NCI-H2107 (cell line): Measurements from ENCODE around the gene EXOC3L2.

Experiments
- DNase-seq: peaks from one replicate; lab custom pipeline; 2025; lab: John Stamatoyannopoulos, UW

EXOC3L2 gene

DNA sequence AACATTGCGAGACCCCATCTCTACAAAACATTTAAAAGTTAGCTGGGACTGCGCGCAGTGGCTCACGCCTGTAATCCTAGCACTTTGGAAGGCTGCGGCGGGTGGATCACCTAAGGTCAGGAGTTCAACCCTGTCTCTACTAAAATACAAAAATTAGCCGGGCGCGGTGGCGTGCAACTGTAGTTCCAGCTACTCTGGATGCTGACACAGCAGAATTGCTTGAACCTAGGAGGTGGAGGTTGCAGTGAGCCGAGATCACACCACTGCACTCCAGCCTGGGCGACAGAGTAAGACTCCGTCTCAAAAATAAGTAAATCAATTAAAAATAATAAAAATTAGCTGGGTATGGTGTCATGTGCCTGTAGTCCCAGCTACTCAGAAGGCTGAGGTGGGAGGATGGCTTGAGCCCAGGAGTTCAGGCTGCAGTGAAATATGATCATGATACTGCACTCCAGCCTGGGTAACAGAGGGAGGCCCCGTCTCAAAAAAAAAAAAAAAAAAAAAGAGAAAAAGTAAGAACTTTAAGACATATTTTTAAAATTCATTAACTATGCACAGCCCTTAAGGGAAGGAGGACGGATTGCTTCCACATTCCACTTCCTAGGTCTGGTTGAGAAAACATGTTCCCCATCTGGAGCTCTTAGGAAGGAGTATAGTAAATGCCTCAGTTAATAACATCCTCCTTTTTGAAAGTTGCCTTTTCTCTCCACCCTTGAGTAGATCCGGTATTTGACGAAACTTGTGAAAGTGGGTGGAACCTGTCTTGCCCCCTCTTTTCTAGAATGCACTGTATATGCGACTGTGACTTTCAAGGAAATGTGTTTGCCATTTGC is 26.1 kb downstream of the EXOC3L2 start:
- DNase-seq, result no peak

DNA sequence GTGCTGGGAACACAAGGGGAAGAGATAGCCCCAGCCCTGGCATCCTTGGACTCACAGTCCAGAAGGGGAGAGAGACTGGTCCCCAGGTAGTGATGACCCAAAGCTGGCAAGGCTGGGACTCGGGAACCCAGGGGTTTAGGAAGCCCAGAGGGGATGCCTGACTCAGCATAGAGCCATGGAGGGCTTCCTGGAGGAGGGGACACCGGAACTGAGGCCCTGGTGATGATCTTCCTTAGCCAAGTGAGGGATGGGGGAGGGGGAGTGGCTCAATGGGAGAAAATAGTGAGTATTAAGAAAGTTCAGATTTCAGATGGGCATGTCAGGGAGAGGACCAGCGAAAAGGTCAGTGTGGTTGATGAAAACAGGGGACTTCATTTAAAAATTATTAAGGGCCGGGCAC is 26.8 kb downstream of the EXOC3L2 start:
- DNase-seq, result no peak

DNA sequence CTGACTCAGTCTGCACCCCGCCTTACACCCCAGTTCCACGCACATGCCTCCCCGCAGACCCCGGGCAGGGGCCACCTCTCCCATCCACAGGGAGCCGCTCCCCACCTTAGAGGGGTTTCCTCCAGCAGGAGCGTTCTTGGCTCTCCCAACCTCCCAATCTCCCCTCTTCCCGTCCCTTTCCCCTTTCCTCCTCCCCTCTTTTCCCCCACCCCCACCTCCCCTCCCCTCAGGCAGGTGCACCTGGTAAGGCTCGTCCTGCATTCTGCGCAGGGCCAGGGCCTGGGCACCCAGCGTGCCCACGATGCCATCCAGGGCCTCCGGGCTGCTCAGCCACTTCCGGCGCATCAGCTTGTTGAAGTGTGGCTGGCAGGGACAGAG is 27.3 kb downstream of the EXOC3L2 start:
- DNase-seq, result no peak

DNA sequence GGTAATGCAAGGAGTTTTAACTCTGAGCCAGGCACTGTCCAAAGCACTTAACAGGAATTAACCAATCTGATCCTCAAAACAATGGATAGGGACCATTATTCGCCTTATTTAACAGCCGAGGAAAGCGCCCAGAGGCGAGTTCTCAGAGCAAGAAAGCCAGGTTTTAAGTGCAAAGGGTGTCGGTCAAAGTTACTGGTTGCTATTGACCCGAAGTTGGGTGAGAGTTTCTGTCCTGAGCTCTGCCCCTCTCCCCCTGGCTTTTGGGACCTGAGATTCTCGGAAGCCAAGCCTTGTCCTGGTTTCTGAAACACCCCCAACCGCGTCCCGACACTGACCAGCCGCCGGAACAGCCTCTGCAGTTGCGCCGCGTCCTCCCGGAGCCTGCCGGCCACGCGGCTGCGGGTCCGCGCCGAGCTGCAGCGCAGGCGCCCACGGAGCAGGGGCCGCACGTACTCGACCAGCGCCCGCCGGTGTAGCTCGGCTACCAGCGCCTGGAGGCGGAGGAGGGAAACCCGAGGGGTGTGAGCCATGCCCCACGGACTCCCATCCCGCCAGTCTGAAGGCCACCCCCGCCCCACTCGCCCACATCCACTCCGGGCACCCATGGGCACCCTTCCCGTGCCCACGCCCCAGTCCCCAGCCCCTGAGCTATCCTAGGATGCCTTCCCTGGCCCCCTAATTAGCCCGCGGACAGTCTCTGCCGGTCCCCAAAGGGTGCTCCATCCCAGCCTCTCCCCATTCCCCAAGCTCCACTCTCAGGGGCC is 27.8 kb downstream of the EXOC3L2 start:
- no peak for DNase-seq

DNA sequence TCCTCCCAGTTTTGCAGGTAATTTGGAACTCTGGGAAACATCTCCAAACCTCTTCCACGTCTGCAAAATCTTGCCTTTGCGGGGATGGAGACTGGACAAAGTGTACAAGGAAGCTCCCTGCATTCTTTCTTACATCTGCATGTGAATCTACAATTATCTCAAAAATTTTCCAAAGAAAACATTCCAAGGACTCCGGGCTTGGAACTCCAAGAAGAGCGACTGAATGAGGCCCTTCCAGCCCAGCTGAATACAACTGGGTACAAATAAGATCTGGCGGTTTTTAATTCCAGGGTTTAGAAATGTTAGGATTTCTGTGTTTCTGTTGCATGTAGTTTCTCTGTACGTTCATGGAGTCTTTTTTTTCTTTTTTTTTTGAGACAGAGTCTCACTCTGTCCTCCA is 28.5 kb downstream of the EXOC3L2 start:
- no peak for DNase-seq

DNA sequence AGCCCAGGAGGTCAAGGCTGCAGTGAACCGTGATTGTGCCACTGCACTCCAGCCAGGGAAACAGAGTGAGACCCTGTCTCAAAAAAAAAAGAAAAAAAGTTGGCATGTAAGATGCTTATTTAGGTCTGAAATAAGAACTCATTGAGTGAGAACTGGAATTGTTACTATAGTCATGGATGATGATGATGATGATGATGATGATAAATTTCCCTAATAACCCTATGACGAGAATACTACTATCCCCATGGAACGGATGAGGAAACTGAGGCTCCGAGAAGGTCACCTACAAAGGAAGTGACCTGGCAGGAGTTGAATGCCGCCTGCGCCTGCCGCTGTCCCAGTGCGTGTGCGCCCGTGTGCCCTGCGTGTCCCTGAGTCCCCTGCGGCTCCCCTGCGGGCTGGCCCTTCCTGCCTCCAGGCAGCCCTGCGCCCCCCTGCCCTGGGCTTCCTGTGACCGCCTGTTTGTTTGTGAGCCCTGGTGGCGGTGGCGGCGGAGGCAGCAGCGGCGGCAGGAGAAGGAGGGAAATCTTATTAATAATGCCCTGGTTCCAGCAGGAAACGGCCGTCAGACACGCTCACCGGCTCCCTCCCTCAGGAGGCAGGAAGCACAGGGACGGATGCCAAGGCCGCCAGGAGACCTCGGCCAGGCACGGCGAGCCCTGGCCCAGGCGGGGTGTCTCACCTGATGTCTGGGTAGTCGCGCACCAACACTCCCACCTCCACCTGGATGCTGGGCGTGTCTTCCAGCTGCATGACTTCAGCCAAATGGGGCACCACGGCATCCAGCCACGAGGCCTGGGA is 29.6 kb downstream of the EXOC3L2 start:
- DNase-seq, result no peak

DNA sequence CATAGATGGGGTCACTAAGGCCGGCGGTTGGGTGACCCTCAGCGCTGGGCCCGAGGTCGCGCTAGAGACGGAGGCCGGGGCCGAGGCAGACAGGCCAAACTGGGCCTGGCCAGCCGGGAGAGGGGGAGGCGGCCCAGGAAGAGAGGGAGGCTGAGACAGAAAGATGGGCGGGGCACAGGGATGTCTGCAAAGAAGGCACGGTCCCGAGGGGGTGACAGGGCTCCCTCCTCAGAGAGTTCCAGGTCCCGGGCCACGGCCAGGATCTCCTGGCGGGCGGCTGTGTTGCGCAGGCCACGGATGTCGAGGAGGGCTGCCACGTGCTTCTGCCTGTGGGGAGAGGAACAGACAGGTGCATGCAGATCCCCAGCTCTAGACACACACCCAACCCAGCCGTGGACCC is 32.2 kb downstream of the EXOC3L2 start:
- no peak for DNase-seq

DNA sequence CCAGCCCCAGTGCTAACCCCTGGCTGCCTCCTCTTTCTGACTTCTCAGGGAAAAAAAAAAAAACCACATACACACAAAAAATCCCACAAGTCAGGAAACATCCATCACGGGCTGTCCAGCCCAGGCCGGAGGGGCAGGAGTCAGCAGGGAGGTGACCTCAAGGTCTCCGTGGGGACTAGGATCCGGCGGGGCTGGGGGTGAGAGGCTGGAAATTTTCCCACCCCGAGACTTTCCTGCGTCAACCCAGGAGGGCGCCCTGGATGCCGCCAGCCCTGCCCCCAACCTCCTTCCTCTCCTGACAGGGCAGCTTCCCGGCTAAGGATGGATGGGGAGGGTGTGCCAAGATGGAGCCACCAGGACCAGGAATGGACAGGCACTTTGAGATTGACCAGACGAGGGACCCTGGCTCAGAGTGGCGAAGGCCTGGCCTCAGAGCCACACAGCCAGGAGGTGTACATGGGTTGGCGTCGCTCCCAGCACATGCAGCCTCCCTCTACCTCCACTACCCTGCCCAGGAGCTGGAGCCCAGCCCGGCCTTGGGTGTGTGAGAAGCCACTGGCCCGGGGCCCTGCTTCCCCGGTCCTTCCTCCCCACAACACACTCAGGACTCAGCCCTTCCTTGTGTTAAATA is 33.3 kb downstream of the EXOC3L2 start:
- no peak for DNase-seq

DNA sequence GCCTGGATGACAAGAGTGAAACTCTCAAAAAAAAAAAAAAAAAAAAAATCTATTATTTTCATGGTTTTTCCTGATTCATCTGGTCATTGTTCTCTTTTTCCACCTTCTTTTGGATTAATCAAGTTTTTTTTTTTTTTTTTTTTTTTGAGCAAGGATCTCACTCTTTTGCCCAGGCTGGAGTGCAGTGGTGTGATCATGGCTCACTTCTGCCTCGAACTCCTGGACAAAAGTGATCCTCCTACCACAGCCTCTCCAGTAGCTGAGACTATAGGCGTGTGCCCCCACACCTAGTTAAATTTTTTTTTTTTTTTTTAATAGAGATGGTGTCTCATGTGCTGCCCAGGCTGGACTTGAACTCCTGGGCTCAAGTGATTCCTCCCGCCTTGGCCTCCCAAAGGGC is 38.9 kb downstream of the EXOC3L2 start:
- no peak for DNase-seq

DNA sequence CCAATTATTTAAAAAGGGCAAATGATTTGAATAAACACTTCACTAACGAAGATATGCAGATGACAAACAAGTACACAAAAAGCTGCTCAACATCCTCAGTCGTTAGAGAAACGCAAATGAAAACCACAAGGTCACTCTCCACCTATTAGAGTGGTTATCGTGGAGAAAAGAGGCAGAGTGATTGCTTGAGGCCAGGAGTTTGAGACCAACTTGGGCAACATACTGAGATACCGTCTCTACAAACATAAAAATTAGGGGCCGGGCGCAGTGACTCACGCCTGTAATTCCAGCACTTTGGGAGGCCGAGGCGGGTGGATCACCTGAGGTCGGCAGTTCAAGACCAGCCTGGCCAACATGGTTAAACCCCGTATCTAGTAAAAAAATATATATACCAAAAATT is 39.4 kb downstream of the EXOC3L2 start:
- no peak for DNase-seq

DNA sequence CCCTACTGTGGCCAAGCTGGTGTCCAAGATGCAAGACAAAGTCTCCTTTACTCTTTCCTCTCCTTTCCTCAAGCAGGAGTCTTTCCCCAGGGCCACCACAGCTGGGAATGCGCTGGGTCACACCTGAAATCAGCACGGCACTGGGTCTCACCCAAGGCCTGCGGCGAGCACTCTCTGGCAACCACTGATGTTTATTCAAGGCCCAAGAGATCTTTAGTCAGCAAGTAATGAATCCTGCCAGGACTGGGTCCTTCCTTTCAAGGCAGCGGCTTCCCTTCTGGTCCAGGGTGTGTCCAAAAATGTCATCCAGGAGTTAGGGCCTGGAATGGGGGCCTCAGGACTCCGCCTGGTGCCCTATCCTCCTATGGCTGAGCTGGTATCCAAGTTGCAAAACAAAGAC is 42.6 kb downstream of the EXOC3L2 start:
- DNase-seq, result no peak

DNA sequence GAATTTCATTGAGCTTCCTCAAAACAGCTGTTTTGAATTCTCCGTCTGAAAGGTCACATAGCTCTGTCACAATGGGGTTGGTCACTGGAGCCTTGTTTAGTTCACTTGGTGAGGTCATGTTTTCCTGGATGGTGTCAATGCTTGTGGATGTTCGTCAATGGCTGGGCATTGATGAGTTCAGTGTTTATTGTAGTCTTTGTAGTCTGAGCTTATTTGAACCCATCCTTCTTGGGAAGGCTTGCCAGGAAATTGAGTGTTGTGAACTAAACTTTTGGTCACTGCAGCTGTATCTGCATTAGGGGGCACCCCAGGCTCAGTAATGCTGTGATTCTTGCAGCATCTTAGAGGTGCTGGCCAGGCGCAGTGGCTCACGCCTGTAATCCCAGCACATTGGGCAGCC is 44.6 kb downstream of the EXOC3L2 start:
- no peak for DNase-seq

DNA sequence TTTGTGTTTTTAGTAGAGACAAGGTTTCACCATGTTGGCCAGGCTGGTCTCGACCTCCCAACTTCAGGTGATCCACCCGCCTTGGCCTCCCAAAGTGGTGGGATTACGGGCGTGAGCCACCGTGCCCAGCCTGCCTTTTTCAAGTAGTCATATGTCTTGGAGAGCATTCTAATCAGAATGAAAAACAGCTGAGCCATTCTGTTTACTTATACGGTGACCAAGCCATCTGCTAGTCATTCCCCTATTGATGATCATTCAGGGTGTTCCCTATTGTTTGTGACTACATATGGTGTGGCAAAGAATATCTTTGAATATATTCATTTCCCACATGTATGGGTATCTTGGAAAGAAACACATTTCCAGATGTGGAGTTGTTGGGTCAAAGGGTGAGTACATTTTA is 49.4 kb downstream of the EXOC3L2 start:
- DNase-seq, result no peak

DNA sequence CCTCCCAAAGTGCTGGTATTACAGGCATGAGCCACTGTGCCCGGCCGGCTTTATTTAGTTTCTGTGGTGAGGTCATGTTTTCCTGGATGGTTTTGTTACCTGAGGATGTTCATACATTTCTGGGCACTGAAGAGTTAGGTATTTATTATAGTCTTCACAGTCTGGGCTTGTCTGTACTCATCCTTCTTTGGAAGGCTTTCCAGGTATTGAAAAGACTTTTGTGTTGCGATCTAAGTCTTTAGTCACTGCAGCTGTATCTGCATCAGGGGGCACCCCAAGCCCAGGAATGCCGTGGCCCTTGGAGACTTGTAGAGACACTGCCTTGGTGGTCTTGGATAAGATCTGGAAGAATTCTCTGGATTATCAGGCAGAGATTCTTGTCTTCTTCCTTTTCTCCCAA is 53.8 kb downstream of the EXOC3L2 start:
- no peak for DNase-seq

DNA sequence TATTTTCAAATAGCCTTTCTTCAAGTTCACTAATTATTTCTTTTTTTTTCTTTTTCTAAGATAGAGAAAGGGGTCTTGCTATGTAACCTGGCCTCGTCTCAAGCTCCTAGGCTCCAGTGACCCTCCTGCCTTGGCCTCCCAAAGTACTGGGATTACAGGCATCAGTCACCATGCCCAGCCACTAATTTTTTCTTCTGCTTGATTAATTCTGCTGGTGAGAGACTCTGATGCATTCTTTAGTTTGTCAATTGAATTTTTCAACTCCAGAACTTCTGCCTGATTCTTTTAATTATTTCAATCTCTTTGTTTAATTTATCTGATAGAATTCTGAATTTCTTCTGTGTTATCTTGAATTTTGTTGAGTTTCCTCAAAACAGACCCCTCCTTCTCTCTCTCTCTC is 55.2 kb downstream of the EXOC3L2 start:
- no peak for DNase-seq

DNA sequence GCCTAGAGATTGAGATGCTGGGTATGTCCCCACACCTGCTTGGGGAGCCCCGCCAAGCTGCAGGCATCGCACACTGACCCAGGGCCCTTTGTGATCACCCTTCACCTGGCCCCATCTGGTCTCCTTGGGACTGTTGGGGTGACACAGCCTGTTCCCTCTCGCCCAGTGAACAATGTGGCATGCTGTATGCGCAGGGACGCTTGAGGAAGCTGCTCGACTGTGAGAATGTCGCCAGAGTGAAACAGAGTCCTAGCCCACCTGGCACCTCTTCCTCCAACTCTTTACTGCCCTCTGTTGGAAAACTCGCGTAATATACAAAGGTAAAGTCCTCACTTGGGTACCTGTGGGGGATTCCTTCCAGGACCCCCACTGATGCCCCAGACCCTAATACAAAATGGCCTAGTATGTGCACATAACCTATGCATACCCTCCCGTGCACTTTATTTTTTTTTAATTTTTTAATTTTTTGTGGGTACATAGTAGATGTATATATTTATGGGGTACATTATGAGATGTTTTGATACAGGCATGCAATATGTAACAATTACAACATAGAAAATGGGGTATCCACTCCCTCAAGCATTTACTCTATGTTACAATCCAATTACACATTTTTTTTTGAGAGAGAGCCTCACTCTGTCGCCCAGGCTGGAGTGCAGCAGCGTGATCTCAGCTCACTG is 57.6 kb downstream of the EXOC3L2 start:
- no peak for DNase-seq

DNA sequence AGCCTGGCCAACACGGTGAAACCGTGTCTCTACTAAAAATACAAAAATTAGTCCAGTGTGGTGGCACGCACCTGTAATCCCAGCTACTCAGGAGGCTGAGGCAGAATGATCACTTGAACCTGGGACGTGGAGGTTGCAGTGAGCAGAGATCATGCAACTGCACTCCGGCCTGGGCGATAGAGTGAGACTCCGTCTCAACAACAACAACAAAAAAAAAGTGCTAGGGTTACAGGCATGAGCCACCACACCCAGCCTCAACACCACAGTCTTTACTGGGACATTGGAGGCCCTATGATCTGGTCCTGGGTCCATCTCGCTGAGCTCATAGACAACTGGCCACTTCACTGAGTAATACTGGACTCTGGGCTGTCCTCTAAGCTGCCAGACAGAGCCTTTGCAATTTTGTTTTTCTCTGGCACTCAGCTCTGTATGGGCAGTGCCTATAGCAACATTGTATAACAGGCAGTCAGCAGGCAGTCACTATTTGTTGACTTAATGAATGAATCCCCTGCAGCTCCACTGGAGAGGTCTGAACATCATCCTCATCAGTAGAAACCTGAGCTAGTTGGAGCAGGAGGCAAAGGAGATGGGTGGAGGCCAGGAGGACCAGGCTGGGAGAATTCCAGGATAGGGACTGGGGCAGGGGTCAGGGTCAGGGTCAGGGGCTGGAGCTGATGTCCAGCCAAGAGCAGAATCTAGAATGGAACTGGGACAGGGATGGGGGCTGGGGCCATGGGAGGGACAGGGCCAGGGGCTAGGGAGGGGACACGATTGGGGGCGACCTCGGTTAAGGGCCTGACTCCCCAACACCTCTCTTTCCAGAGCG is 58.5 kb downstream of the EXOC3L2 start:
- no peak for DNase-seq

DNA sequence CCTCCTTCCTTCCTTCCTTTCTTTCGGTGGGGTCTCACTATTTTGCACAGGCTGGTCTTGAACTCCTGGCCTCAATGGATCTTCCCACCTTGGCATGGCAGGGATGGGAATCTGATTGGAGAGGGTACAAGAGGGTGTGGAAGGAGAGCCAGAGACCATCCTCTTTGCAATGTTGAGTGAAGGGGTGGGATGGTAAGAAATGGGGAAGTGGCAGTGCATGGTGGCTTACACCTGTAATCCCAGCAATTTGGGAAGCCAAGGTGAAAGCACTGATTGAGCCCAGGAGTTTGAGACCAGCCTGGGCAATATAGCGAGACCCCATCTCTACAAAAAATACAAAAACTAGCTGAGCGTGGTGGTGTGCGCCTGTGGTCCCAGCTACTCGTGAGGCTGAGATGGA is 61.1 kb downstream of the EXOC3L2 start:
- DNase-seq, result no peak

DNA sequence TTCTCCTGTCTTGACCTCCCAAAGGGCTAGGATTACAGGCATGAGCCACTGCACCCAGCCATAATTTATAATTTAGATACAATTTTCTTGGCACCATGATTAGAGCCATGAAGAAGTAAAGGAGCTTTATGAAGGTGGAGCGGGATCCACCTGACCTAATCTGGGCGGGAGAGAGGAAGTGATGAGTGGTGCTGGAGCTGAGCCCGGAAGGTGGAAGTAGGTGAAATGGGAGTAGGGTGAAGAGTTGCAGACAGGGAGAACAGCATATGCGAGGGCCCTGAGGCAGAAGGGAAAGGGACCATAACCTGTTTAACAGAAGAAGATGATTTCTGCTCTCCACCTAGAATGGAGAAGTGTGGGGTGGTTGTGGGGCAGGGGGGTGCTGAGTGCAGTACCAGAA is 62.4 kb downstream of the EXOC3L2 start:
- no peak for DNase-seq

DNA sequence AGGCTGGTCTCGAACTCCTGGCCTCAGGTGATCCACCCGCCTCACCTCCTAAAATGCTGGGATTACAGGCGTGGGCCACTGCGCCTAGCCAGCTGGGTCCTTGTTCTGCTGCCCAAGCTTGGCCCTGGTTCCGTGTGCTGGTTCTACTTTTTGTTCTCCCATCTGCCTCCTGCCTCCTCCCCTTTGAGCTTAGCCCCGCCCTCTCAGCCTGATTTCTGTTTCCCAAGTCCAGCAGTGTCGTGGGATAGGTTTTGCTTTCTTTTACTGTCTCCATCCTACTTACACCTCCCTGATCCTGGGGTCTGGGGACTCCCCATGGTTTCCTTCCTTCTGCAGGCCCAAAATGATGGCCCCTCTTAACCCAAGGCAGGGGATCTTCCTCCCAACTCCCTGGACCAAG is 64.3 kb downstream of the EXOC3L2 start:
- no peak for DNase-seq

DNA sequence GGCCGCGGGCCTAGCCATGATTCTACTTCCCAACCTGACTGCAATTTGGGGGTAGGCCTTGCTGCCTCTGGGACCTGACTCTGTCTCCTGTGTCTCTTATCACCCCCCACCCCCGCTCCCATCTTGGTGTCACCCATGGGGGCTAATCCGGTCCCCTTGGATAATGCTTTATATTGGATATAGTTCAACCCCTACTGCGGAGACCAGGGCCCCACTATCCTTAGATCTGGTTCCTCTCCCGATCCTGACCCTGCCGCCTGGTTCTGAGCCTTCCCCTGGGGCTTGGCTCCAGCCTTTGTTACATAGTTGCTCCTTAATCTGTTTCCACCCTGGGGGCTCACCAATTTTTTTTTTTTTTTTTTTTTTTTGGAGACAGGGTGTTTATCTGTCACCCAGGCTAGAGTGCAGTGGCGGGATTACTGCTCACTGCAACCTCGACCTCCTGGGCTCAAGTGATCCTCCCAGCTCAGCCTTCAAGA is 65.3 kb downstream of the EXOC3L2 start:
- DNase-seq, result no peak
